Endometrial microvascular endothelial cells (primary cell): ENCODE results near the gene HNRNPU. TPM values are rescaled to one million over a fixed set of nuclear protein-coding genes. Genes with fewer than 3 reads are reported as not detected.

ENCODE experiments used
- in situ Hi-C: cut with HindIII; loops from 2 replicates; pipeline ENCODE4 v1.10.0; 2017; ENCODE audit warnings: low sequenced_read_pairs, low pct_unique_long_range_greater_than_20kb; ENCODE audit errors: inconsistent ontology term
- total RNA-seq: library from RNA; depleted of rRNA; stranded (reverse); fragments of >200 nt; gene quantifications from one replicate; pipeline ENCODE4 v1.2.3, GENCODE V29; 2015; ENCODE audit errors: inconsistent ontology term

Gene HNRNPU
- total RNA-seq, 1 donor from 2014 or later = 396 TPM

GRCh38 chr1:244821134-244821533 lies 43.2 kb downstream of the HNRNPU start:
- in situ Hi-C loops = no loop called here

GRCh38 chr1:244820131-244820530 lies 44.2 kb downstream of the HNRNPU start:
- in situ Hi-C loops = no loop called here

- in situ Hi-C loops = no loop called here
These were observed 46.9 kb downstream of the HNRNPU start for GRCh38 chr1:244817415-244817894.

- in situ Hi-C loops = no loop called here
These were observed 48.7 kb downstream of the HNRNPU start for GRCh38 chr1:244815600-244816099.

GRCh38 chr1:244813327-244813726 lies 51.0 kb downstream of the HNRNPU start:
- in situ Hi-C loops = no loop called here

GRCh38 chr1:244810221-244810620 lies 54.1 kb downstream of the HNRNPU start:
- in situ Hi-C loops = no loop called here

GRCh38 chr1:244807138-244807537 lies 57.2 kb downstream of the HNRNPU start:
- in situ Hi-C loops = no loop called here

- in situ Hi-C loops = no loop called here
These were observed 59.5 kb downstream of the HNRNPU start for GRCh38 chr1:244804841-244805240.

GRCh38 chr1:244802556-244803239 lies 61.6 kb downstream of the HNRNPU start:
- in situ Hi-C loops = no loop called here

- in situ Hi-C loops = no loop called here
These were observed 62.3 kb downstream of the HNRNPU start for GRCh38 chr1:244802041-244802440.

- in situ Hi-C loops = no loop called here
These were observed 63.1 kb downstream of the HNRNPU start for GRCh38 chr1:244801246-244801645.

- in situ Hi-C loops = no loop called here
These were observed 63.5 kb downstream of the HNRNPU start for GRCh38 chr1:244800821-244801220.

Other genes starting within 250 kb of the HNRNPU start
- gene DESI2, start 211.4 kb downstream of the HNRNPU start, total RNA-seq = 53.9 TPM
- gene COX20, start 28.9 kb downstream of the HNRNPU start, total RNA-seq = 61.5 TPM